ENCODE data around the gene KHDC4. TPM values are rescaled to one million over a fixed set of nuclear protein-coding genes. Genes with fewer than 3 reads are reported as not detected.

The KHDC4 gene
- polyA plus RNA-seq, 1 of the 3 experiments (the other 2 are of a cell fraction), result 43.1 TPM

- WGBS (ENCODE audit: low lambda C conversion rate), result 86% methylated on average over 3 of the region's 4 CpGs
- peaks cover 37 to 58% of the 10 kb centered on the region in 2 experiments for H3K4me1 ChIP-seq (ENCODE audit: control insufficient read depth in 1 of 2, insufficient read depth in 2 of 2, low read depth in 1 of 2, low read length in 1 of 2)
- DNase-seq, result no peak
- POLR2A ChIA-PET, result no interaction called here
- H3K9me3 ChIP-seq, result no peaks in the 10 kb centered on the region
- peak overlapping the region; percentile 88 for H3K4me2 ChIP-seq
- peak overlapping the region in 1 of 2 experiments; percentile 93; a peak in 3 of 4 replicates for H3K27ac ChIP-seq (ENCODE audit: low read depth in 2 of 2, low read length in 1 of 2)
- H2AFZ ChIP-seq (ENCODE audit: low read depth), result no peak overlapping the region
- H3K9me2 ChIP-seq, result no peaks in the 10 kb centered on the region
- H3K9ac ChIP-seq, result peak overlapping the region; percentile 96
- peaks cover 25% of the 10 kb centered on the region for H3F3A ChIP-seq (replicated peaks; ENCODE audit: insufficient read depth)
- peaks cover 22% of the 10 kb centered on the region for H4K20me1 ChIP-seq (ENCODE audit: insufficient read depth)
- H3K27me3 ChIP-seq (ENCODE audit: insufficient read depth), result no peaks in the 10 kb centered on the region
- CTCF ChIA-PET, result interaction anchor here (1.4 to 6.5 kb wide), 6 partner anchors 10 to 114 kb away, joined by 3 to 44 read pairs (median 7); no protein-coding TSS in a partner anchor
- H3K36me3 ChIP-seq (replicated peaks in 1 of 2; ENCODE audit: control insufficient read depth in 1 of 2, insufficient read depth in 2 of 2, low read length in 1 of 2), result no peaks in the 10 kb centered on the region
- H3K4me3 ChIP-seq (ENCODE audit: low read depth in 2 of 2, low read length in 1 of 2), result peak overlapping the region; percentile 88 to 91; a peak in 2 of 4 replicates
- H3K79me2 ChIP-seq (ENCODE audit: insufficient read depth), result peaks cover 78% of the 10 kb centered on the region
- no peak for TF ChIP-seq RAD21 (IDR thresholded peaks at IDR 0.05; ENCODE audit: low read length)
- TF ChIP-seq TAF1 (IDR thresholded peaks at IDR 0.05; ENCODE audit: borderline replicate concordance, low read depth, low read length), result no peak
- no peak for TF ChIP-seq GATA2 (CRISPR knock-in tag; IDR thresholded peaks at IDR 0.05)
- no peak for TF ChIP-seq YY1 (IDR thresholded peaks at IDR 0.05; ENCODE audit: low read depth)
- no peak for TF ChIP-seq RXRA (IDR thresholded peaks at IDR 0.05; ENCODE audit: borderline replicate concordance, low read depth)
- TF ChIP-seq, protein P1, sequence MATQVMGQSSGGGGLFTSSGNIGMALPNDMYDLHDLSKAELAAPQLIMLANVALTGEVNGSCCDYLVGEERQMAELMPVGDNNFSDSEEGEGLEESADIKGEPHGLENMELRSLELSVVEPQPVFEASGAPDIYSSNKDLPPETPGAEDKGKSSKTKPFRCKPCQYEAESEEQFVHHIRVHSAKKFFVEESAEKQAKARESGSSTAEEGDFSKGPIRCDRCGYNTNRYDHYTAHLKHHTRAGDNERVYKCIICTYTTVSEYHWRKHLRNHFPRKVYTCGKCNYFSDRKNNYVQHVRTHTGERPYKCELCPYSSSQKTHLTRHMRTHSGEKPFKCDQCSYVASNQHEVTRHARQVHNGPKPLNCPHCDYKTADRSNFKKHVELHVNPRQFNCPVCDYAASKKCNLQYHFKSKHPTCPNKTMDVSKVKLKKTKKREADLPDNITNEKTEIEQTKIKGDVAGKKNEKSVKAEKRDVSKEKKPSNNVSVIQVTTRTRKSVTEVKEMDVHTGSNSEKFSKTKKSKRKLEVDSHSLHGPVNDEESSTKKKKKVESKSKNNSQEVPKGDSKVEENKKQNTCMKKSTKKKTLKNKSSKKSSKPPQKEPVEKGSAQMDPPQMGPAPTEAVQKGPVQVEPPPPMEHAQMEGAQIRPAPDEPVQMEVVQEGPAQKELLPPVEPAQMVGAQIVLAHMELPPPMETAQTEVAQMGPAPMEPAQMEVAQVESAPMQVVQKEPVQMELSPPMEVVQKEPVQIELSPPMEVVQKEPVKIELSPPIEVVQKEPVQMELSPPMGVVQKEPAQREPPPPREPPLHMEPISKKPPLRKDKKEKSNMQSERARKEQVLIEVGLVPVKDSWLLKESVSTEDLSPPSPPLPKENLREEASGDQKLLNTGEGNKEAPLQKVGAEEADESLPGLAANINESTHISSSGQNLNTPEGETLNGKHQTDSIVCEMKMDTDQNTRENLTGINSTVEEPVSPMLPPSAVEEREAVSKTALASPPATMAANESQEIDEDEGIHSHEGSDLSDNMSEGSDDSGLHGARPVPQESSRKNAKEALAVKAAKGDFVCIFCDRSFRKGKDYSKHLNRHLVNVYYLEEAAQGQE (IDR thresholded peaks at IDR 0.05; ENCODE audit: low read depth, low read length), result no peak
- TF ChIP-seq FOSL2 (IDR thresholded peaks at IDR 0.05; ENCODE audit: borderline replicate concordance, low read depth), result no peak
- no peak for TF ChIP-seq SIN3A (IDR thresholded peaks at IDR 0.05; ENCODE audit: borderline replicate concordance, low read depth, low read length)
- TF ChIP-seq, protein P2, sequence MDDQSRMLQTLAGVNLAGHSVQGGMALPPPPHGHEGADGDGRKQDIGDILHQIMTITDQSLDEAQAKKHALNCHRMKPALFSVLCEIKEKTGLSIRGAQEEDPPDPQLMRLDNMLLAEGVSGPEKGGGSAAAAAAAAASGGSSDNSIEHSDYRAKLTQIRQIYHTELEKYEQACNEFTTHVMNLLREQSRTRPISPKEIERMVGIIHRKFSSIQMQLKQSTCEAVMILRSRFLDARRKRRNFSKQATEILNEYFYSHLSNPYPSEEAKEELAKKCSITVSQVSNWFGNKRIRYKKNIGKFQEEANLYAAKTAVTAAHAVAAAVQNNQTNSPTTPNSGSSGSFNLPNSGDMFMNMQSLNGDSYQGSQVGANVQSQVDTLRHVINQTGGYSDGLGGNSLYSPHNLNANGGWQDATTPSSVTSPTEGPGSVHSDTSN (IDR thresholded peaks at IDR 0.05), result no peak
- no peak for TF ChIP-seq TCF12 (IDR thresholded peaks at IDR 0.05)
- TF ChIP-seq, protein P3, sequence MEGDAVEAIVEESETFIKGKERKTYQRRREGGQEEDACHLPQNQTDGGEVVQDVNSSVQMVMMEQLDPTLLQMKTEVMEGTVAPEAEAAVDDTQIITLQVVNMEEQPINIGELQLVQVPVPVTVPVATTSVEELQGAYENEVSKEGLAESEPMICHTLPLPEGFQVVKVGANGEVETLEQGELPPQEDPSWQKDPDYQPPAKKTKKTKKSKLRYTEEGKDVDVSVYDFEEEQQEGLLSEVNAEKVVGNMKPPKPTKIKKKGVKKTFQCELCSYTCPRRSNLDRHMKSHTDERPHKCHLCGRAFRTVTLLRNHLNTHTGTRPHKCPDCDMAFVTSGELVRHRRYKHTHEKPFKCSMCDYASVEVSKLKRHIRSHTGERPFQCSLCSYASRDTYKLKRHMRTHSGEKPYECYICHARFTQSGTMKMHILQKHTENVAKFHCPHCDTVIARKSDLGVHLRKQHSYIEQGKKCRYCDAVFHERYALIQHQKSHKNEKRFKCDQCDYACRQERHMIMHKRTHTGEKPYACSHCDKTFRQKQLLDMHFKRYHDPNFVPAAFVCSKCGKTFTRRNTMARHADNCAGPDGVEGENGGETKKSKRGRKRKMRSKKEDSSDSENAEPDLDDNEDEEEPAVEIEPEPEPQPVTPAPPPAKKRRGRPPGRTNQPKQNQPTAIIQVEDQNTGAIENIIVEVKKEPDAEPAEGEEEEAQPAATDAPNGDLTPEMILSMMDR (IDR thresholded peaks at IDR 0.05), result no peak
- no peak for TF ChIP-seq EP300 (IDR thresholded peaks at IDR 0.05; ENCODE audit: borderline replicate concordance in 1 of 2, low read depth in 1 of 2, low read length in 1 of 2)
- no peak for TF ChIP-seq MEF2A (IDR thresholded peaks at IDR 0.05; ENCODE audit: borderline replicate concordance, low read depth)
- no peak for TF ChIP-seq RFX5 (IDR thresholded peaks at IDR 0.05; ENCODE audit: low read length)
- TF ChIP-seq FOXM1 (IDR thresholded peaks at IDR 0.05; ENCODE audit: low read depth), result no peak
- TF ChIP-seq, protein P4, sequence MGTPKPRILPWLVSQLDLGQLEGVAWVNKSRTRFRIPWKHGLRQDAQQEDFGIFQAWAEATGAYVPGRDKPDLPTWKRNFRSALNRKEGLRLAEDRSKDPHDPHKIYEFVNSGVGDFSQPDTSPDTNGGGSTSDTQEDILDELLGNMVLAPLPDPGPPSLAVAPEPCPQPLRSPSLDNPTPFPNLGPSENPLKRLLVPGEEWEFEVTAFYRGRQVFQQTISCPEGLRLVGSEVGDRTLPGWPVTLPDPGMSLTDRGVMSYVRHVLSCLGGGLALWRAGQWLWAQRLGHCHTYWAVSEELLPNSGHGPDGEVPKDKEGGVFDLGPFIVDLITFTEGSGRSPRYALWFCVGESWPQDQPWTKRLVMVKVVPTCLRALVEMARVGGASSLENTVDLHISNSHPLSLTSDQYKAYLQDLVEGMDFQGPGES (IDR thresholded peaks at IDR 0.05; ENCODE audit: low read depth, low read length), result no peak
- TF ChIP-seq, protein P5, sequence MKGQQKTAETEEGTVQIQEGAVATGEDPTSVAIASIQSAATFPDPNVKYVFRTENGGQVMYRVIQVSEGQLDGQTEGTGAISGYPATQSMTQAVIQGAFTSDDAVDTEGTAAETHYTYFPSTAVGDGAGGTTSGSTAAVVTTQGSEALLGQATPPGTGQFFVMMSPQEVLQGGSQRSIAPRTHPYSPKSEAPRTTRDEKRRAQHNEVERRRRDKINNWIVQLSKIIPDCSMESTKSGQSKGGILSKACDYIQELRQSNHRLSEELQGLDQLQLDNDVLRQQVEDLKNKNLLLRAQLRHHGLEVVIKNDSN (IDR thresholded peaks at IDR 0.05; ENCODE audit: borderline replicate concordance, low read depth), result no peak
- TF ChIP-seq, protein P6, sequence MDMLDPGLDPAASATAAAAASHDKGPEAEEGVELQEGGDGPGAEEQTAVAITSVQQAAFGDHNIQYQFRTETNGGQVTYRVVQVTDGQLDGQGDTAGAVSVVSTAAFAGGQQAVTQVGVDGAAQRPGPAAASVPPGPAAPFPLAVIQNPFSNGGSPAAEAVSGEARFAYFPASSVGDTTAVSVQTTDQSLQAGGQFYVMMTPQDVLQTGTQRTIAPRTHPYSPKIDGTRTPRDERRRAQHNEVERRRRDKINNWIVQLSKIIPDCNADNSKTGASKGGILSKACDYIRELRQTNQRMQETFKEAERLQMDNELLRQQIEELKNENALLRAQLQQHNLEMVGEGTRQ (IDR thresholded peaks at IDR 0.05; ENCODE audit: borderline replicate concordance, low read depth, low read length), result no peak
- no peak for TF ChIP-seq GABPA (IDR thresholded peaks at IDR 0.05; ENCODE audit: low read depth)
- TF ChIP-seq FOXJ3 (CRISPR knock-in tag; IDR thresholded peaks at IDR 0.05), result no peak
Observed at GRCh38 chr1:155979597-155980343, 45.6 kb upstream of the KHDC4 start.
